Measurements from ENCODE around the gene FAM200C. TPM values are rescaled to one million over a fixed set of nuclear protein-coding genes. Genes with fewer than 3 reads are reported as not detected.

The FAM200C gene
- total RNA-seq, 2 donors from 2014 or later, result 2.4 to 2.7 TPM

- WGBS, 2 experiments (ENCODE audit: insufficient coverage in 1 of 2, insufficient read length in 1 of 2), result 90 to 100% methylated on average over 3 to 7 of the region's 7 CpGs
- peaks cover 17% of the 10 kb centered on the region for H3K36me3 ChIP-seq (ENCODE audit: control insufficient read depth, insufficient read depth, low read length)
- no peaks in the 10 kb centered on the region for H3K27me3 ChIP-seq (ENCODE audit: control insufficient read depth, insufficient read depth, low read length, poor library complexity, severe bottlenecking)
- Mint-ChIP-seq H3K9me3 (no peaks in the 10 kb centered on the region), H3K27me3 (ENCODE audit: insufficient read depth) (peaks cover 12% of the 10 kb centered on the region), H3K4me3 (no peak overlapping the region), H3K4me1 (no peaks in the 10 kb centered on the region), H3K27ac (no peak overlapping the region), H3K36me3 (ENCODE audit: low read depth) (peaks cover 10% of the 10 kb centered on the region)
- no peak overlapping the region for H3K4me3 ChIP-seq (ENCODE audit: low read length)
- DNase-seq, result no peak
- no peak overlapping the region for H3K27ac ChIP-seq (ENCODE audit: low read depth, low read length)
- no peak for TF ChIP-seq CTCF (conservative IDR thresholded peaks at IDR 0.05)
- H3K9ac ChIP-seq (ENCODE audit: extremely low read depth, low read length, poor library complexity, severe bottlenecking), result no peak overlapping the region
- H3K9me3 ChIP-seq (ENCODE audit: control insufficient read depth, low read length), result no peaks in the 10 kb centered on the region
- no peaks in the 10 kb centered on the region for H3K4me1 ChIP-seq (ENCODE audit: control insufficient read depth, insufficient read depth, low read length)
Observed at GRCh38 chr5:160432787-160433186, 32.9 kb upstream of the FAM200C start.

GRCh38 chr5:160432196-160432595 is 32.3 kb upstream of the FAM200C start:
- no peak for TF ChIP-seq CTCF (conservative IDR thresholded peaks at IDR 0.05)
- no peak overlapping the region for H3K27ac ChIP-seq (ENCODE audit: low read depth, low read length)
- H3K4me1 Mint-ChIP-seq, result no peaks in the 10 kb centered on the region
- peaks cover 12% of the 10 kb centered on the region for H3K27me3 Mint-ChIP-seq (ENCODE audit: insufficient read depth)
- DNase-seq, result peak; percentile 40
- peaks cover 16% of the 10 kb centered on the region for H3K36me3 Mint-ChIP-seq (ENCODE audit: low read depth)
- H3K4me3 Mint-ChIP-seq, result no peak overlapping the region
- H3K9me3 ChIP-seq (ENCODE audit: control insufficient read depth, low read length), result no peaks in the 10 kb centered on the region
- H3K27me3 ChIP-seq (ENCODE audit: control insufficient read depth, insufficient read depth, low read length, poor library complexity, severe bottlenecking), result no peaks in the 10 kb centered on the region
- H3K4me3 ChIP-seq (ENCODE audit: low read length), result no peak overlapping the region
- H3K9me3 Mint-ChIP-seq, result no peaks in the 10 kb centered on the region
- no peak overlapping the region for H3K27ac Mint-ChIP-seq
- 96% methylated on average over 4 of the region's 4 CpGs; no CpG with 5 or more reads in 1 of the 2 experiments for WGBS, 2 experiments (ENCODE audit: insufficient coverage in 1 of 2, insufficient read length in 1 of 2)
- peaks cover 23% of the 10 kb centered on the region for H3K36me3 ChIP-seq (ENCODE audit: control insufficient read depth, insufficient read depth, low read length)
- no peak overlapping the region for H3K9ac ChIP-seq (ENCODE audit: extremely low read depth, low read length, poor library complexity, severe bottlenecking)
- H3K4me1 ChIP-seq (ENCODE audit: control insufficient read depth, insufficient read depth, low read length), result no peaks in the 10 kb centered on the region

DNA sequence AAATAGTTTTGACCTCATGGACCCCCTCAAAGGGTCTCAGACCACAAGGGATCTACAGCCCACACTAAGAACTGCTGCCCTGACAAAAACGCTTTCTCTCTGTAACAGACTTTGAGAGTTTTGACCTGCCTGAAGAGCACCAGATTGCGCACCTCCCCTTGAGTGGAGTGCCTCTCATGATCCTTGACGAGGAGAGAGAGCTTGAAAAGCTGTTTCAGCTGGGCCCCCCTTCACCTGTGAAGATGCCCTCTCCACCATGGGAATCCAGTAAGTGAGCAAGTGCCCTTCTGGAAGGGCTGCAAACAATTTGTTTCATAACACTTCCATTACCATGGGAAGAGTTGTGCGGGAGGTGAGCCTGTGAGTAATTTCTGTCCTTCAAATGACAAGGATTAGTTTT is 27.8 kb upstream of the FAM200C start:
- Mint-ChIP-seq H3K36me3 (ENCODE audit: low read depth) (peaks cover 23% of the 10 kb centered on the region), H3K27ac (no peak overlapping the region), H3K4me3 (no peak overlapping the region), H3K4me1 (peaks cover 33% of the 10 kb centered on the region), H3K27me3 (ENCODE audit: insufficient read depth) (no peaks in the 10 kb centered on the region), H3K9me3 (no peaks in the 10 kb centered on the region)
- WGBS, 2 experiments (ENCODE audit: insufficient coverage in 1 of 2, insufficient read length in 1 of 2), result 93 to 95% methylated on average over 4 of the region's 4 CpGs
- Histone ChIP-seq H3K27ac (ENCODE audit: low read depth, low read length) (no peak overlapping the region), H3K9me3 (ENCODE audit: control insufficient read depth, low read length) (no peaks in the 10 kb centered on the region), H3K4me3 (ENCODE audit: low read length) (no peak overlapping the region), H3K27me3 (ENCODE audit: control insufficient read depth, insufficient read depth, low read length, poor library complexity, severe bottlenecking) (no peaks in the 10 kb centered on the region), H3K36me3 (ENCODE audit: control insufficient read depth, insufficient read depth, low read length) (peaks cover 40% of the 10 kb centered on the region), H3K4me1 (ENCODE audit: control insufficient read depth, insufficient read depth, low read length) (peaks cover 12% of the 10 kb centered on the region), H3K9ac (ENCODE audit: extremely low read depth, low read length, poor library complexity, severe bottlenecking) (no peak overlapping the region)
- no peak for TF ChIP-seq CTCF (conservative IDR thresholded peaks at IDR 0.05)
- no peak for DNase-seq

Measured in endodermal cell (in vitro differentiated cells).